ENCODE data around the gene MAGEC2.

The MAGEC2 gene

GRCh38 chrX:142186103-142186502 lies 19.0 kb downstream of the MAGEC2 start:
- Histone ChIP-seq H3K9ac (ENCODE audit: low read depth in 1 of 2, low read length in 2 of 2) (no peak overlapping the region), H3K36me3 (ENCODE audit: control insufficient read depth in 1 of 2, insufficient read depth in 2 of 2, low read length in 2 of 2) (no peaks in the 10 kb centered on the region), H3K27ac (ENCODE audit: low read depth, low read length) (no peak overlapping the region), H3K9me3 (ENCODE audit: control insufficient read depth in 1 of 2, low read length in 2 of 2) (no peaks in the 10 kb centered on the region), H3K4me3 (ENCODE audit: low read depth in 1 of 2, low read length in 2 of 2) (no peak overlapping the region), H3K27me3 (ENCODE audit: control insufficient read depth in 1 of 2, insufficient read depth in 2 of 2, low read length in 2 of 2) (no peaks in the 10 kb centered on the region), H3K4me1 (ENCODE audit: control insufficient read depth in 1 of 2, insufficient read depth in 2 of 2, low read length in 2 of 2) (no peaks in the 10 kb centered on the region)

GRCh38 chrX:142184756-142185602 lies 20.1 kb downstream of the MAGEC2 start:
- Histone ChIP-seq H3K4me1 (ENCODE audit: control insufficient read depth in 1 of 2, insufficient read depth in 2 of 2, low read length in 2 of 2) (no peaks in the 10 kb centered on the region), H3K27ac (ENCODE audit: low read depth, low read length) (no peak overlapping the region), H3K9me3 (ENCODE audit: control insufficient read depth in 1 of 2, low read length in 2 of 2) (no peaks in the 10 kb centered on the region), H3K4me3 (ENCODE audit: low read depth in 1 of 2, low read length in 2 of 2) (no peak overlapping the region), H3K27me3 (ENCODE audit: control insufficient read depth in 1 of 2, insufficient read depth in 2 of 2, low read length in 2 of 2) (no peaks in the 10 kb centered on the region), H3K9ac (ENCODE audit: low read depth in 1 of 2, low read length in 2 of 2) (no peak overlapping the region), H3K36me3 (ENCODE audit: control insufficient read depth in 1 of 2, insufficient read depth in 2 of 2, low read length in 2 of 2) (no peaks in the 10 kb centered on the region)

- Histone ChIP-seq H3K4me3 (ENCODE audit: low read depth in 1 of 2, low read length in 2 of 2) (no peak overlapping the region), H3K4me1 (ENCODE audit: control insufficient read depth in 1 of 2, insufficient read depth in 2 of 2, low read length in 2 of 2) (no peaks in the 10 kb centered on the region), H3K9ac (ENCODE audit: low read depth in 1 of 2, low read length in 2 of 2) (no peak overlapping the region), H3K27me3 (ENCODE audit: control insufficient read depth in 1 of 2, insufficient read depth in 2 of 2, low read length in 2 of 2) (no peaks in the 10 kb centered on the region), H3K27ac (ENCODE audit: low read depth, low read length) (no peak overlapping the region), H3K36me3 (ENCODE audit: control insufficient read depth in 1 of 2, insufficient read depth in 2 of 2, low read length in 2 of 2) (no peaks in the 10 kb centered on the region), H3K9me3 (ENCODE audit: control insufficient read depth in 1 of 2, low read length in 2 of 2) (no peaks in the 10 kb centered on the region)
Observed at GRCh38 chrX:142156567-142156966, 48.5 kb downstream of the MAGEC2 start.

All from duodenal mucosa (tissue), 2 donors.